Activated T-cell treated with anti-CD3 and anti-CD28 coated beads, Interleukin-2, amount 50 U/mL, for 1 hour (primary cell): Measurements from ENCODE around the gene MED10.

Experiments
- DNase-seq: peaks from one replicate; pipeline ENCODE4 v3.0.0-alpha.2; 2020

Gene MED10

GRCh38 chr5:6348476-6349000 lies 29.8 kb downstream of the MED10 start:
- DNase-seq = no peak

DNA sequence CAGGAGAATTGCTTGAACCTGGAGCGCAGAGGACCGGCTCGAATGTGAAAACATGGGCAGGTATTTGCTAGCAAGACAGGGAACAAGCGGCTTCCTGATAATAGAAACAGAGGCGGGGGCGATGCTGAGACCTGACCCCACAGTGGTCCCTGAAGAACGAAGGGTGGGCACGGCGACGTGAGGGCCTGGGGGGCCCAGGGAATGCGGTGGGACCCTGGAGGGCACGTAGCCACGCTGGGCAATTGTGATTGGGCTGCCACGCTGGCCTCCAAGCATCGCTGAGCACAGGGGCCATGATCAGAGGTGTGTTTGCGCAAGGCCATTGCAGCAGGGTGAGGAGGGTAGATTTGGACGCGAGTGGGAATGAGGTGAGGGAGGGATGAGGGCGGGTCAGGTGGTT lies 30.7 kb downstream of the MED10 start:
- DNase-seq = no peak

DNA sequence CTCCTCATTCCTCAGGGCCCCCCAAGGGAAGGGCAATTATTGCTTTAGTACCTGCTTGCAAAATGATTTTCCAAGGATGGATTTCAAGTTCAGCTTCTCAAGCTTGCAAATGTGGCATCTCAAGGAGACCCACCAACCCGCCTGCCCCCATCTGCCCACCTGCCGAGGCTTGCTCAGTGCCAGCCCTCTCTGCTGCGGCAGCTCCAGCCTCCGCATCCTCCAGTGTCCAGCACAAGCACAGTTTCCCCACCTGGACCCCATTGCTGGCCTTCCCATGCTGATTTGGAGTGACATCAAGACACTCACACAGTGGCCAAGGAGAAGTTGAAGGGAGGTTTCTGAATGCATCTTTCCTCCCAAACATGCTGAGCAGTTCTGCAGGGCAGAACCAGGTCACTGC lies 31.2 kb downstream of the MED10 start:
- DNase-seq = no peak

GRCh38 chr5:6344593-6344989 lies 33.8 kb downstream of the MED10 start:
- no peak for DNase-seq

GRCh38 chr5:6343951-6344592 lies 34.3 kb downstream of the MED10 start:
- no peak for DNase-seq

DNA sequence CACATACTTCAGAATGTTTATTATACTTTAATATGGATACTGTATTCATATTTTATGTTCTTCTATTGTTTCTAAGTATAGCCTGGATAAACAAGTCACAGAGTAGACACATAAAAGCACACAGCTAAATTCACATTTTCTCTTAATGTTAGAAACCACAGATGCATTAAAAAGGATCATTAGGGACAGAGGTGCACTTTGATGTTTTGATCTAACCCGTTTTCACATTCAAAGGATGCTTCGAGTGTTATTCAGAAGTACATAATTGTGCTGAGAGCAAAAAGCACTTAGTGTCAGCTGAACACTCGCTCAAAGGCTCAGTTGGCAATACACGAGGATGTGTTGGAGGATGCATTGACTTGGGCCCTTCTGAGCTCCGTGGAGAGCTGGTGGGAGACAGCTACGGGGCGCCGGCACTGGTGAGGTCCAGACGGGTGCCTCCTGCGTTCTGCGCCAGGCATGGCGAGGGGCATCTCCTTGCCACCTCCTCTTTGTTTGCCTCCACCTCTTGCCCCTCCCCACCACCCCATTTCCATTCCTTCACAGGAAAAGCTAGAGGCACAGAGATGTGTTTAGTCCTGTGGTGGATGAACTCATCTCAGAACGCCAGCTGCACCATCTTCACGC lies 35.5 kb downstream of the MED10 start:
- DNase-seq = no peak

- no peak for DNase-seq
These were observed 38.2 kb downstream of the MED10 start for GRCh38 chr5:6340100-6340499.

DNA sequence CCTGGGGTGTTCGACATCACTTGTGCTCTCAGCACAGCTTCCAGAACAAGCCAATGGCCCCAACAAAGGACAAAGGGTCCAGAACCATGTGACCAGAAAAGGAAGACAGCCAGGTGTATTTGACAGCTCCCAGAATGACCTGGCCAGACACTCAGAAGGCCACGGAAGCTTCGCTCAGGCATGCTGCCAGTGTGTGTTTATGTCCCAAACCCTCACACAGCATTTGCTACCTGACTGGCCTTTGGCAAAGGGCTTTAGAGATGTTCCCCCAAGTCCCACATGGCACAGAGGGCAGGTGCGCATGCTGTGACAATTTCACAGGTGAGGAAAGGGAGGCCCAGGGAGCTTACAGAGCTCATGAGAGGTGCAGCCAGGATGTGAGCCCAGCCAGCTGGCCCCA lies 39.5 kb downstream of the MED10 start:
- no peak for DNase-seq

- no peak for DNase-seq
These were observed 40.2 kb downstream of the MED10 start for GRCh38 chr5:6338135-6338534.

- DNase-seq = no peak
These were observed 45.0 kb downstream of the MED10 start for GRCh38 chr5:6333182-6333905.

GRCh38 chr5:6328173-6328572 lies 50.2 kb downstream of the MED10 start:
- no peak for DNase-seq

- no peak for DNase-seq
These were observed 51.6 kb downstream of the MED10 start for GRCh38 chr5:6326776-6327175.

GRCh38 chr5:6322163-6322713 lies 56.1 kb downstream of the MED10 start:
- no peak for DNase-seq
